Medulla oblongata (tissue), 1 donor: ENCODE measurements around the gene R3HDML.

Experiments used
- DNase-seq: peaks from one replicate; pipeline ENCODE4 v3.0.0-alpha.2; 2015; ENCODE audit errors: extremely low spot score

The R3HDML gene

DNA sequence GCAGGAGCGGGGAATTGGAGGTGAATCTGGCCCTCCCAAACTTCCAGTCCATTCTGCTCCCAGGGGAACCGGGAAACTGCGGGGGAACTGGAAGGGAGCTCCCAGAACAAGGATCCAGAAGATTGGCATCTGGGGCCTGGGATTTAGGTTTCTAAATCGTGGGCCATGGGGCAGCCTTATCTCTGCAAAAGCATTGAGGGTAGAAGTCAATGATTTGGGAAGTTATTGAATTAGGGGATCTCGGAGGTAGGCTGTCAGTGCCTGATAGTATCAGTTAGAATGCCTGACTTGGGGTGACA is 63.8 kb downstream of the R3HDML start:
- DNase-seq = no peak
